ENCODE data around the gene PRKACG. TPM values are rescaled to one million over a fixed set of nuclear protein-coding genes. Genes with fewer than 3 reads are reported as not detected.
"Not testable (repeated sequence)": the region's sequence is repeated elsewhere in the genome, so short reads cannot be mapped to it uniquely, and the experiment has no call there.

The PRKACG gene
- total RNA-seq (2012; rRNA removed) = 0.22 TPM in 1 of 2 replicates, not detected in the other

DNA sequence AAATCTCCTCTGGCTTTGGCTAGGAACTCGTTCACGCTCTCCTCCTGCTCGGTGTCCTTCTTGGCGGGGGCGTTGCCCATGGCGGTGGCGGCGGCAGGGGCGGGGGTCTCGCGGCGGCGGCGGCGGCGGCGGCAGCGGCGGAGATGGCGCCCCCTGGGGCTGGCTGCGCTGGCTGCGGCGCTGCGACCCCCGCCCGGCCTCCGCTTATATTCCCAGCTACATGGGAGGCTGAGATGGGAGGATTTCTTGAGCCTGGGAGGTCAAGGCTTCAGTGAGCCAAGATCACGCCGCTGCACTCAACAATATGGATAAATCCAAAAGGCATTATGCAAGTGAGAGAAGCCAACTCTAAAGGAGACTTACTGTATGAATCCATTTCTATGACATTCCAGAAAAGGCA lies at the start of gene PRKACG:
PRKACG (minus strand) TSS at position 101 of the 400 bp plus-strand sequence; CDS start at position 80, 21 bp downstream.
- no peaks in the 10 kb centered on the region for H3K36me3 ChIP-seq (ENCODE audit: insufficient read depth, low read length)
- H3K9ac ChIP-seq (ENCODE audit: low read depth, low read length) = no peak within 1 kb of the TSS
- no peak within 1 kb of the TSS for H3K4me2 ChIP-seq (ENCODE audit: low read length)
- peaks cover 25% of the 10 kb centered on the region for H3K27me3 ChIP-seq (ENCODE audit: control insufficient read depth, insufficient read depth, low read length)
- H3K4me3 ChIP-seq (ENCODE audit: low read length) = no peak within 1 kb of the TSS
- no peaks in the 10 kb centered on the region for H3K4me1 ChIP-seq (ENCODE audit: control insufficient read depth, insufficient read depth, low read length)
- no peaks in the 10 kb centered on the region for H3K9me3 ChIP-seq (replicated peaks; ENCODE audit: low read length)

GRCh38 chr9:69062195-69062594 lies 48.3 kb upstream of the PRKACG start:
- no peak overlapping the region for H3K4me2 ChIP-seq (ENCODE audit: low read length)

GRCh38 chr9:69060766-69061165 lies 46.9 kb upstream of the PRKACG start:
- Histone ChIP-seq H3K4me3 (ENCODE audit: low read length) (no peak overlapping the region), H3K9me3 (replicated peaks; ENCODE audit: low read length) (no peaks in the 10 kb centered on the region), H3K27me3 (ENCODE audit: control insufficient read depth, insufficient read depth, low read length) (no peaks in the 10 kb centered on the region), H3K9ac (ENCODE audit: low read depth, low read length) (no peak overlapping the region), H3K4me1 (ENCODE audit: control insufficient read depth, insufficient read depth, low read length) (no peaks in the 10 kb centered on the region), H3K4me2 (ENCODE audit: low read length) (no peak overlapping the region), H3K36me3 (ENCODE audit: insufficient read depth, low read length) (peaks cover 22% of the 10 kb centered on the region)

More at GRCh38 chr9:69062195-69062594, 48.3 kb upstream of the PRKACG start:
- Histone ChIP-seq H3K4me3 (ENCODE audit: low read length) (no peak overlapping the region), H3K27me3 (ENCODE audit: control insufficient read depth, insufficient read depth, low read length) (no peaks in the 10 kb centered on the region), H3K9ac (ENCODE audit: low read depth, low read length) (no peak overlapping the region), H3K9me3 (replicated peaks; ENCODE audit: low read length) (no peaks in the 10 kb centered on the region), H3K36me3 (ENCODE audit: insufficient read depth, low read length) (peaks cover 22% of the 10 kb centered on the region), H3K4me1 (ENCODE audit: control insufficient read depth, insufficient read depth, low read length) (no peaks in the 10 kb centered on the region)

DNA sequence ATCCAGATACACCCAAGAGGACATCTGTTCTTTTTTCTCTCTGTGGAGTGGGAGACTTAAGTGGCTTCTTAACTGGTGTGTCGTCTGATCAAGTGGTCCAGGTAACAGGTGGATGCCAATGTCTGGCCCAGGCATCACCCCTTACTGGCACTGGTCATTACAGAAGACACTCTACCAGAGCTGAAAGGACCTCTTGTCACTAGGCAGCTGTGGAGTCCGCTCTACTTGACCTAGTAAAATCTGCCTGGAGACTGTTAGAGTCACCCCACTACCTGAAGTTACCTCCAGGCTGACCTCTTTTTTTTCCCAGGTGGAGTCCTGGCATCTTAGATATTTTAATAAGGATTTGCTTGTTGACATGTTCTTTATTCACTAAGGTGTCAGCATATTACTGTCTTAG lies 44.2 kb upstream of the PRKACG start:
- peaks cover 16% of the 10 kb centered on the region for H3K36me3 ChIP-seq (ENCODE audit: insufficient read depth, low read length)
- H3K4me1 ChIP-seq (ENCODE audit: control insufficient read depth, insufficient read depth, low read length) = no peaks in the 10 kb centered on the region
- H3K27me3 ChIP-seq (ENCODE audit: control insufficient read depth, insufficient read depth, low read length) = no peaks in the 10 kb centered on the region
- no peak overlapping the region for H3K4me3 ChIP-seq (ENCODE audit: low read length)
- no peak overlapping the region for H3K4me2 ChIP-seq (ENCODE audit: low read length)
- H3K9ac ChIP-seq (ENCODE audit: low read depth, low read length) = no peak overlapping the region
- no peaks in the 10 kb centered on the region for H3K9me3 ChIP-seq (replicated peaks; ENCODE audit: low read length)

- no peak overlapping the region for H3K4me3 ChIP-seq (ENCODE audit: low read length)
- H3K36me3 ChIP-seq (ENCODE audit: insufficient read depth, low read length) = peaks cover 16% of the 10 kb centered on the region
- no peaks in the 10 kb centered on the region for H3K27me3 ChIP-seq (ENCODE audit: control insufficient read depth, insufficient read depth, low read length)
- no peak overlapping the region for H3K9ac ChIP-seq (ENCODE audit: low read depth, low read length)
- no peaks in the 10 kb centered on the region for H3K4me1 ChIP-seq (ENCODE audit: control insufficient read depth, insufficient read depth, low read length)
- H3K4me2 ChIP-seq (ENCODE audit: low read length) = no peak overlapping the region
- H3K9me3 ChIP-seq (replicated peaks; ENCODE audit: low read length) = no peaks in the 10 kb centered on the region
These were observed 42.4 kb upstream of the PRKACG start for GRCh38 chr9:69056191-69056815.

DNA sequence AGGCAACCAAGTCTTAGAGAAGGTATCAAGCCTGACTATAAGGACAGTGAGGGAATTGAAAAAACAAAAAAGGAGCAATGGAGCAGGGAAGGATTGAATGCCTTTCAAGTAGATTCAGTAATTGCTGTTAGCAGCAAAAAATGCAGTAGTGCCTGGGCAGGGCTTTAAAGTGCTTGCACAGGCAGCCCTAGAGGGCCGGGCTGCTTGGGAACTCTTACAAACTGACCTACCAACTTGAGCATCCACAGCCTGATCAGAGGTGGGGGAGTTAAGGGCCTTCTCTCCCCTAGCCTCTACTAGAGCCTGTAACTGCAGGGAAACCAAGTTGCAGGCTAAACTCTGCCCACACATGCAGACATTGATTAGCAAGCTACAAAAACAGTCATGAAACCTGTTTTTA lies 41.1 kb upstream of the PRKACG start:
- Histone ChIP-seq H3K4me2 (ENCODE audit: low read length) (no peak overlapping the region), H3K9ac (ENCODE audit: low read depth, low read length) (no peak overlapping the region), H3K36me3 (ENCODE audit: insufficient read depth, low read length) (peaks cover 14% of the 10 kb centered on the region), H3K4me1 (ENCODE audit: control insufficient read depth, insufficient read depth, low read length) (no peaks in the 10 kb centered on the region), H3K27me3 (ENCODE audit: control insufficient read depth, insufficient read depth, low read length) (no peaks in the 10 kb centered on the region), H3K4me3 (ENCODE audit: low read length) (no peak overlapping the region), H3K9me3 (replicated peaks; ENCODE audit: low read length) (no peaks in the 10 kb centered on the region)

GRCh38 chr9:69050936-69051335 lies 37.0 kb upstream of the PRKACG start:
- H3K9ac ChIP-seq (ENCODE audit: low read depth, low read length); H3K27me3 ChIP-seq (ENCODE audit: control insufficient read depth, insufficient read depth, low read length); H3K9me3 ChIP-seq (replicated peaks; ENCODE audit: low read length); H3K4me3 ChIP-seq (ENCODE audit: low read length); H3K4me1 ChIP-seq (ENCODE audit: control insufficient read depth, insufficient read depth, low read length); H3K4me2 ChIP-seq (ENCODE audit: low read length): not testable (repeated sequence)
- peaks cover 17% of the 10 kb centered on the region for H3K36me3 ChIP-seq (ENCODE audit: insufficient read depth, low read length)

- peaks cover 17% of the 10 kb centered on the region for H3K36me3 ChIP-seq (ENCODE audit: insufficient read depth, low read length)
- H3K9ac ChIP-seq (ENCODE audit: low read depth, low read length) = no peak overlapping the region
- H3K4me2 ChIP-seq (ENCODE audit: low read length) = no peak overlapping the region
- peaks cover 7% of the 10 kb centered on the region for H3K4me1 ChIP-seq (ENCODE audit: control insufficient read depth, insufficient read depth, low read length)
- H3K27me3 ChIP-seq (ENCODE audit: control insufficient read depth, insufficient read depth, low read length) = no peaks in the 10 kb centered on the region
- H3K9me3 ChIP-seq (replicated peaks; ENCODE audit: low read length) = no peaks in the 10 kb centered on the region
- no peak overlapping the region for H3K4me3 ChIP-seq (ENCODE audit: low read length)
These were observed 35.2 kb upstream of the PRKACG start for GRCh38 chr9:69049094-69049493.

GRCh38 chr9:69047371-69047770 lies 33.5 kb upstream of the PRKACG start:
- no peaks in the 10 kb centered on the region for H3K27me3 ChIP-seq (ENCODE audit: control insufficient read depth, insufficient read depth, low read length)
- H3K9me3 ChIP-seq (replicated peaks; ENCODE audit: low read length) = no peaks in the 10 kb centered on the region
- H3K9ac ChIP-seq (ENCODE audit: low read depth, low read length) = no peak overlapping the region
- H3K4me1 ChIP-seq (ENCODE audit: control insufficient read depth, insufficient read depth, low read length) = peaks cover 7% of the 10 kb centered on the region
- no peak overlapping the region for H3K4me3 ChIP-seq (ENCODE audit: low read length)
- H3K36me3 ChIP-seq (ENCODE audit: insufficient read depth, low read length) = peaks cover 17% of the 10 kb centered on the region
- no peak overlapping the region for H3K4me2 ChIP-seq (ENCODE audit: low read length)

DNA sequence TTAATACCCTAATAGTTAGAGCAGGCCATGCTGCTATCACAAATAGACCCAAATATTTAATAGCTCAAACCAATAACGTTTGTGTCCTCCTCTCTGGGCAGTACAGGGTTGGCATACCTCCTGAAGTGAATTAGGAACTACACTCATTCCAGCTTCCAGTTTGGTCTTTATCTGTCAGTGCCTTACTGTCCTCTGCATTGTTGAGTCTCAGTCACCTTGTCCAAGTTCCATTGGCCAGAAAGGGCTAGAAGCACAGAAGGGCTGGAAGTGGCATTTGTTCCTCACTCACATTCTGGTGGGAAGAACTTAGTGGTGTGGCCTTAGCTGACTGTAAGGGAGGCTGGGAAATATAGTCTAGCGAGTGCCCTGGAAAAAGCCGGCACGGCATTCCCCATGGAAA lies 32.8 kb upstream of the PRKACG start:
- H3K4me1 ChIP-seq (ENCODE audit: control insufficient read depth, insufficient read depth, low read length) = peaks cover 7% of the 10 kb centered on the region
- H3K27me3 ChIP-seq (ENCODE audit: control insufficient read depth, insufficient read depth, low read length) = no peaks in the 10 kb centered on the region
- no peak overlapping the region for H3K4me2 ChIP-seq (ENCODE audit: low read length)
- H3K4me3 ChIP-seq (ENCODE audit: low read length) = no peak overlapping the region
- H3K9me3 ChIP-seq (replicated peaks; ENCODE audit: low read length) = no peaks in the 10 kb centered on the region
- peaks cover 17% of the 10 kb centered on the region for H3K36me3 ChIP-seq (ENCODE audit: insufficient read depth, low read length)
- H3K9ac ChIP-seq (ENCODE audit: low read depth, low read length) = no peak overlapping the region

DNA sequence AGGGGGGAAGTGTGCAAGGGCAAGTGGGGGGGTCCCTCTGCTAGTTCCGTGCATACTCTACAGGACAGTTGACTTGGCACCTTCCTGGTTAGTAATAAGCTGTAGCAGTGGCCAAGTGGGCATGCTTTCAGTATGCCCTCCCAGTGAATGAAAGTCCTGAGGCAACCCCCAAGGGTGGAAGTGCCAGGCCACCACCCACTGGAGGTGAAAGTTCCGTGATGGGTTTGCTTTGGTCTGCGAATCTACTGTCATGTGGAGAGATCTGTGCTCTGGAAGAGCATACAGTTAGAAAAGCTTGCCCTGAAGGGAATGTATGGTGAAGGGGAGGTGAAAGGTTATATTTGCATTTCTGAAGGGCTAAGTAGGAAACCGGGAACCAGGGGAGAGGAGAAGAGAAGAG lies 31.9 kb upstream of the PRKACG start:
- Histone ChIP-seq H3K4me1 (ENCODE audit: control insufficient read depth, insufficient read depth, low read length) (peaks cover 7% of the 10 kb centered on the region), H3K9me3 (replicated peaks; ENCODE audit: low read length) (no peaks in the 10 kb centered on the region), H3K9ac (ENCODE audit: low read depth, low read length) (no peak overlapping the region), H3K4me2 (ENCODE audit: low read length) (no peak overlapping the region), H3K4me3 (ENCODE audit: low read length) (no peak overlapping the region), H3K27me3 (ENCODE audit: control insufficient read depth, insufficient read depth, low read length) (no peaks in the 10 kb centered on the region), H3K36me3 (ENCODE audit: insufficient read depth, low read length) (peaks cover 17% of the 10 kb centered on the region)
